ENCODE data around the gene RFWD3. TPM values are rescaled to one million over a fixed set of nuclear protein-coding genes. Genes with fewer than 3 reads are reported as not detected.
A peak's percentile ranks its signal among the peaks of the same experiment; 100 is the strongest.

RFWD3 gene
- total RNA-seq, 1 donor from 2014 or later = 22.5 TPM

DNA sequence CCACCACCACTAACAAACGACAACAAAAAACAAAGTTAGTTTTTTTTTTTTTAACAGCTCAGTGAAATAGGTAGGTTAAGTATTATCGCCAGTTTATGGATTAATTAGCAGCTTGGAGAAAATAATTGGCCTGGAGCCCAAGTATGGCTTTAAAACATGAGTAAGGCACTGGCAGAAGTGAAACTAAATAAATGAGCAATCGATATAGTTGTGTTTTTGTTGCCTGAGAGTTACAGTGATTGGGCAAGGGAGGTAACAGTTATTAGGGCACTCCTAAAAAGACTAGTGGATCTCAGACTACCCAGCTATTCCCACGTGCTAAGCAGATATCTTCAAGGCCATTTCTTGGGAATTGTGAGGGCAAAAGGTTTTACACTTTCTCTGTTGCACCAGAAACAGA is 31.5 kb upstream of the RFWD3 start:
- ATAC-seq (no peak), DNase-seq (no peak)
- TF ChIP-seq, protein P1, sequence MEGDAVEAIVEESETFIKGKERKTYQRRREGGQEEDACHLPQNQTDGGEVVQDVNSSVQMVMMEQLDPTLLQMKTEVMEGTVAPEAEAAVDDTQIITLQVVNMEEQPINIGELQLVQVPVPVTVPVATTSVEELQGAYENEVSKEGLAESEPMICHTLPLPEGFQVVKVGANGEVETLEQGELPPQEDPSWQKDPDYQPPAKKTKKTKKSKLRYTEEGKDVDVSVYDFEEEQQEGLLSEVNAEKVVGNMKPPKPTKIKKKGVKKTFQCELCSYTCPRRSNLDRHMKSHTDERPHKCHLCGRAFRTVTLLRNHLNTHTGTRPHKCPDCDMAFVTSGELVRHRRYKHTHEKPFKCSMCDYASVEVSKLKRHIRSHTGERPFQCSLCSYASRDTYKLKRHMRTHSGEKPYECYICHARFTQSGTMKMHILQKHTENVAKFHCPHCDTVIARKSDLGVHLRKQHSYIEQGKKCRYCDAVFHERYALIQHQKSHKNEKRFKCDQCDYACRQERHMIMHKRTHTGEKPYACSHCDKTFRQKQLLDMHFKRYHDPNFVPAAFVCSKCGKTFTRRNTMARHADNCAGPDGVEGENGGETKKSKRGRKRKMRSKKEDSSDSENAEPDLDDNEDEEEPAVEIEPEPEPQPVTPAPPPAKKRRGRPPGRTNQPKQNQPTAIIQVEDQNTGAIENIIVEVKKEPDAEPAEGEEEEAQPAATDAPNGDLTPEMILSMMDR (IDR thresholded peaks at IDR 0.05) = no peak
- intact Hi-C loops (cut with DNase I) = no loop called here
- H3K36me3 ChIP-seq = peaks cover 19% of the 10 kb centered on the region
- H3K4me1 ChIP-seq = peaks cover 41% of the 10 kb centered on the region
- H3K4me3 ChIP-seq = peak overlapping the region; percentile 76
- H3K27me3 ChIP-seq (ENCODE audit: low read depth) = no peaks in the 10 kb centered on the region
- no peaks in the 10 kb centered on the region for H3K9me3 ChIP-seq
- peak overlapping the region; percentile 33 for H3K27ac ChIP-seq

DNA sequence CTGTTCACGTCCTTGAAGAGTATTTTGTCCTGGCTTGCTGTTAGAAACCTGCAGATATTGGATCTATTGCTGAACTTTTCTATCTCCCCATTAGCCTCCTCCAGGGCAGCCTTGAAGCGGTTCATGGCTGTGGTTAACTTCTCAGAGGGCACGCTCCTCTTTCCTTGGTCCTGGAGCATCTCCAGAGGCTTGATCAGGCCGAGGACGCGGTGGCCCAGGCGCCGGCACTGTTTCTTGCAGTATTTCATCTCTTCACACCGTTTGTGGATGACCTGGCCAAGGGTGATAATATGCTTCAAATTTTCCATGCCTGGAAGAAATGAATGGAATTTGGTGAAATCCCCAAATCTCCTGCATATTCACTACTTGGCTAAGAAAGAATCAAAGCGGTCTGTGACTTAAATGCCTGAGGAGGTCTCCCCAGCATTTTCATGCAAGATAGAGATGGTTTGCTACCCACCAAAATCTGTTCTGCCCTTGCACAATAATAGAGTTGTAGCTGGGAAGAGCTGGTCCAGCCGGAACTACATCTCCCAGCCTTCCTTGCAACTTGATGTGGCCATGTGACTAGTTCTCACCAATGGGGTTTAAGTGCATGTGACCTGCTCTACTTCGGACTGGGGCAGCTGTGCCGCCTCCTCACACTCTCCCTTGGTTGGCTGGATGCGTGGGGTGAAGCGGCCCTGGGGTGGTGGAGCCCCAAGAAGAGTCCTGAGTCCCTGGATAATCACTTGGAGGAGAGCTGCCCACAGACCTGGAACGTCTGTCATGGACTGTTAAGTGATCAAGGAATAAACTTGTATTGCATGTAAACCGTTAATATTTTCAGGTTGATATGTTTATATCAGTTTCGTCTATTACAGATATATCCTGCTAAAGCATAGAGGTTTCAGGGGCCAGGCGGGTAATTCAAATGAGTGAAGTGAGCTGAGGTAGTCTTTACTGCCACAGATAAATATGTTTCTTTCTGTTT is 29.1 kb upstream of the RFWD3 start:
- DNase-seq (peak; percentile 83), ATAC-seq (peak; percentile 93 to 94)
- Histone ChIP-seq H3K36me3 (peaks cover 41% of the 10 kb centered on the region), H3K4me3 (peak overlapping the region; percentile 44), H3K9me3 (no peaks in the 10 kb centered on the region), H3K27me3 (ENCODE audit: low read depth) (no peaks in the 10 kb centered on the region), H3K4me1 (peaks cover 30% of the 10 kb centered on the region), H3K27ac (no peak overlapping the region)
- intact Hi-C loops (cut with DNase I) = no loop called here
- TF ChIP-seq, protein P1 (IDR thresholded peaks at IDR 0.05) = no peak

GRCh38 chr16:74691093-74691855 is 24.6 kb upstream of the RFWD3 start:
- ATAC-seq (no peak), DNase-seq (no peak)
- intact Hi-C loops (cut with DNase I) = no loop called here
- Histone ChIP-seq H3K4me1 (peaks cover 4% of the 10 kb centered on the region), H3K27me3 (ENCODE audit: low read depth) (no peaks in the 10 kb centered on the region), H3K9me3 (no peaks in the 10 kb centered on the region), H3K27ac (no peak overlapping the region), H3K4me3 (no peak overlapping the region), H3K36me3 (peaks cover 82% of the 10 kb centered on the region)
- TF ChIP-seq, protein P1 (IDR thresholded peaks at IDR 0.05) = no peak

GRCh38 chr16:74682556-74682955 is 15.9 kb upstream of the RFWD3 start:
- ATAC-seq (no peak), DNase-seq (no peak)
- intact Hi-C loops (cut with DNase I) = no loop called here
- TF ChIP-seq, protein P1 (IDR thresholded peaks at IDR 0.05) = no peak
- H3K27me3 ChIP-seq (ENCODE audit: low read depth) = no peaks in the 10 kb centered on the region
- no peak overlapping the region for H3K27ac ChIP-seq
- no peaks in the 10 kb centered on the region for H3K4me1 ChIP-seq
- H3K4me3 ChIP-seq = no peak overlapping the region
- no peaks in the 10 kb centered on the region for H3K9me3 ChIP-seq
- H3K36me3 ChIP-seq = peaks cover 98% of the 10 kb centered on the region

DNA sequence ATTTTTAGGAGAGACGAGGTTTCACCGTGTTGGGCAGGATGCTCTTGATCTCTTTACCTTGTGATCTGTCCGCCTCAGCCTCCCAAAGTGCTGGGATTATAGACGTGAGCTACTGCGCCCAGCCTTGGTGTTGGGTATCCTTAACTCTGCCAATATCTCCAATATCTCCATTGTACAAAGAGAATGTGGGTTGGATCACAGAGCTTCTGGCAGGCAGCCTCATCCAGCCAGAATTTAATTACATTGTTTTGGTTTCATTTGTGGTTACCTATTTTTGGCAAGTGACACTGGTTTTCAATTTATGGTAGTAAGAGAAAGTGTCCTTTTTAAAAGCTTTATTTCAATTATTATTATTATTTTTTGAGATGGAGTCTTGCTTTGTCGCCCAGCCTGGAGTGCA is 14.0 kb upstream of the RFWD3 start:
- intact Hi-C loops (cut with DNase I) = no loop called here
- Histone ChIP-seq H3K4me3 (no peak overlapping the region), H3K27me3 (ENCODE audit: low read depth) (no peaks in the 10 kb centered on the region), H3K9me3 (no peaks in the 10 kb centered on the region), H3K4me1 (no peaks in the 10 kb centered on the region), H3K36me3 (peaks cover 100% of the 10 kb centered on the region), H3K27ac (no peak overlapping the region)
- ATAC-seq = no peak
- no peak for DNase-seq
- TF ChIP-seq, protein P1 (IDR thresholded peaks at IDR 0.05) = no peak
